Measurements from ENCODE around the gene ADAM22.

The ADAM22 gene

DNA sequence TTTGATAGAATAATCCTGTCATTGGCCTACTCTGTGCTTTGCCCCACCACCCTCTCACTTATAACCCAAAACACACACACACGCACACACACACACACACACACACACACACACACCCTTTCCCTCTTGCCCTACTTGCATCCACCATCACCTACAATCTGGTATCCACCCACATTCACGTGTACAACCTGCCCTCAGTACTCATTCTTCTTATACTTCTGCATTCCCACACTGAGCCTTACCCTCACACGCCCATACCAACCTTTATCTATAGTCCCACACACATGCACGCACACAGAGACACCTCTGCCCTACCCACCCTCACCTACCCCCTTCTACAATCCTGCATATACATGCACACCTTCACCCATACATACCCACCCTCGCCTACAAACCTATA is 296.6 kb downstream of the ADAM22 start:
- no peak for FAIRE-seq
- DNase-seq (ENCODE audit: extremely low spot score, insufficient read length, low read depth) = no peak

DNA sequence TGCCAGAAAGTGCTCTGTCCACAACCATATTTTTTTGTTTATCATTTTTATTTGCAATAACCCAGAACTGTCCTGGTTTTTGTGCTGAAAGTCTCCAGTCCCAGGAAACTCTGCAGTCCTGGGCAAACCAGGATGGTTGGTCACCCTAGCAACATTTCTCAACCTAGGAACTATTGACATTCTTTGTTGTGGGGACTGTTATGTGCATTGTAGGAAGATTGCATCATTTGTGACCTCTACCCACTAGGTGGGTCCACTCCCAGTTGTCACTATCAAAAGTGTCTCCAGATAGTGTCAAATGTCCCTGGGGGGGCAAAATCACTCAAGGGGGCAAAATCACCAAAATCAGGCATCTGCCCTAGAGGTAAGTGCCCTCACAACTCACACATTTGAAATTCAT is 299.8 kb downstream of the ADAM22 start:
- no peak for FAIRE-seq

DNA sequence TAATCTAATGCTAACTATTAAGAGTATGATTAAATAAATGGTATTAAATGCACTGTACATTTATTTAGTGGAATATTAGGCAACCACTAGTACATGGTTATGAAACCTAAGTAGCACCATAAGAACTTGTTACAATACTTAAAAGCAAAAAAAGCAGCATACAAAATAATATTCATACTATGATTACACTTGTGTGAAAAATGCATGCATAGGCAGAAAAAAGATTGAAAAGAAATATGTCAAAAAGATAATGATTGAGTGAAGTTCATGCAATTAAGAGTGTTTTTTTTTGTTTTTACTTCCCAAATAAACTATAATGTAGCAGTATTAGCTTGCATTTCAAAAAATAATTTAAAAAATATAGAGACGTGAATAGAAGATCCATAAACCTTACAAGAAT is 305.8 kb downstream of the ADAM22 start:
- FAIRE-seq (no peak), DNase-seq (ENCODE audit: extremely low spot score, insufficient read length, low read depth) (no peak)

More for the DNA sequence above, 299.8 kb downstream of the ADAM22 start:
- no peak for DNase-seq (ENCODE audit: extremely low spot score, insufficient read length, low read depth)

DNA sequence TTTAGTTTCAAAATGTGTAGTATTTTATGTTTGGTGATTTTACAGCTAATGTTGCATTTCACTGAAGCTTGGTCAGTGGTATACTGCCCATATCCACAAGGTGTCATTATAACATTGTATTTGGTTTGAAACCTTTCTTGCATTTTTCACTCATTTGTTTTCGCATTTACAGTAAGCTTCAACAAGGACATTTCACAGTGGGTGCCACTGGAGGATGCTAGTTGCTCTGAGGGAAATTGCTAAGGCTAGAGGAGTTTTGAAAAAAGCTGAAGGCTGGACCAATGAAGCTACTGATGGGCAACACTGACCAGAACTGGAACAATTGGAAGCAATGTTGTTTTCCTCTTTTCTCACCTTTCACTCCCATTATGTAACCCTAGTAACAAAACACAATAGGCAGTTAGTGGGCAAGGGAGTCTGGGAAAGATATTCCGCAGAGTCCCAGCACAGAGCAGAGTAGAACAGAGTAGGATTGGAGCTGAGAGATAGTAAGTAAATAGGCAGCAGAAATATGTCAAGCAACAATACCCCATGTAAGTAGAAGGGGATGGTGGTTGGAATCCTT is 309.4 kb downstream of the ADAM22 start:
- no peak for DNase-seq (ENCODE audit: extremely low spot score, insufficient read length, low read depth)
- peak; percentile 65 for FAIRE-seq

DNA sequence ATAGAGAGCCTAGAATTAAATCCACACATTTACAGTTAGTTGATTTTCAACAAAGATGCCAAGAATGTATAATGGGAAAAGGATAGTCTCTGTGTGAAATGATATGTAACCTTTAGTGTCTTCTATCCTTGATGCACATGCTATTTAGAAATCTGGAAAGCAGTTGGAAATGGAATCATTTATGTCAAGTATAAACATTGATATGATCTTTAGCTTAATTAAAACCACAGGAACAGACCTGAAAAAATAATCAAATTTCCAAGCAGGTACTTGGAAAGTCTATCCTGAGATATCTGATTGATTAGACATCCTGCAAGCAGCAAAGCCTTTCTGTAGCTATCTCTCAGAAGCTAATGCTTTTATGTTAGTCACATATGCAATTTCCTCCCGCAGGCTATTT is 310.2 kb downstream of the ADAM22 start:
- no peak for FAIRE-seq

More for the DNA sequence above, 310.2 kb downstream of the ADAM22 start:
- DNase-seq (ENCODE audit: extremely low spot score, insufficient read length, low read depth) = no peak
